ENCODE measurements around the gene VPS72.

GRCh38 chr1:151165281-151165737, 24.7 kb downstream of the VPS72 start:
- TF ChIP-seq CTCF (IDR thresholded peaks at IDR 0.05; ENCODE audit: insufficient read depth, low read length, poor library complexity, severe bottlenecking) (no peak), EZH2phosphoT487 (conservative IDR thresholded peaks at IDR 0.05; ENCODE audit: low read length) (no peak)

Measured in SU-DHL-6 (cell line).